ENCODE data around the gene BMP5.

BMP5 gene

GRCh38 chr6:55870181-55870813, 5.1 kb downstream of the BMP5 start:
- no peak for DNase-seq

DNA sequence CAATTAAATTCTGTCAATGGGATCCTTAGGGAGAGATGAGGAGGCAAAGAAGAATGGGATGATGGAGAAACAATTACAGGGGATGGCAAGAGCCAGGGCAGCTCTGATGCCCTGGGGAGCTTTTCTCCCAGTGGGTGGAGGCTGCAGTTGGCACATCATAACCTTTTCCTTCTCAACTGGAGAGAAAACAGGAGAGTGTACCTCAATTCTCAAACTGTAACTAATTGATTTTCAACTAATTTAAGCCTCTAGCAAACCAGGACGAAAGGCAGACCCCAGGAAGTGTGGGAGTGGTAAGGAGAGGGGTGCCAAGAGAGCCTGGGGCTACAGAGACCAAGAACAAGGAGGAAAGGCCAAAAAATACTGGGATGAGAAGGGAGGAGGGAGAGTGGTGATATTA, 5.7 kb downstream of the BMP5 start:
- DNase-seq: no peak

DNA sequence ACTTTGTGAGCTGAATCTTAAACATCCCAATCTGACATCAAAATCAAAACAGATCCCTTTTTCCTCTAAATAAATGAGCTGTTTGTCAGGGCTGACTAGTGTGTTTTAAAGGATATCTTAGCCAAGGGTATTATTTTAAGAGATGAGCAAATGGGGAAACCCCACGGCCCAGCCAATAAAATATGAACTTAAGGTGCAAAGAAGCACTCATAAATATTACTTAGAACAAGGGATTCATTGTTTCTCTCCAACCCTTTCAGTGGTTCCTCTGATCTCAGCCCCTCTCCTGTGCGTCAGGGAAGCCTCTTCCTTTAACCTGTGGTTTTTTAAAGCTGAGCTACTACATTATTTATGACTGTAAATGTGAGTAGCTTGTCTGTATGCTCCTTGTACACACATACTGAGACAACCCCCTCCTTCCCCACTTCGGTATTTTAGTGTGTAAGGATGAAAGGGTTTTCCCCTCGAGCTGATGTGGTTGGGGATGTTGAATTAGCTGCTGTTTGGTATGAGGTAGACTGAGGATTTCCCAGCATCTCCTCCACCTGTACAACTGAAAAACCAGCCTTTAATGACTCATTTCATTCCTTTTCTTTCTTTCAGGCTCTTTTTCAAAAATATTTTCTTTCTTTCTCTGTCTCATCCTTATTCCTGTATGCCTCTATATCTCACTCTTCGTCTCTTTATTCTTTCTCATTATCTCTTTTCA, 6.5 kb downstream of the BMP5 start:
- no peak for DNase-seq

GRCh38 chr6:55868176-55868575, 7.2 kb downstream of the BMP5 start:
- no peak for DNase-seq

GRCh38 chr6:55866128-55866527, 9.3 kb downstream of the BMP5 start:
- DNase-seq: no peak

GRCh38 chr6:55853008-55854001, 22.1 kb downstream of the BMP5 start:
- no peak for DNase-seq

DNA sequence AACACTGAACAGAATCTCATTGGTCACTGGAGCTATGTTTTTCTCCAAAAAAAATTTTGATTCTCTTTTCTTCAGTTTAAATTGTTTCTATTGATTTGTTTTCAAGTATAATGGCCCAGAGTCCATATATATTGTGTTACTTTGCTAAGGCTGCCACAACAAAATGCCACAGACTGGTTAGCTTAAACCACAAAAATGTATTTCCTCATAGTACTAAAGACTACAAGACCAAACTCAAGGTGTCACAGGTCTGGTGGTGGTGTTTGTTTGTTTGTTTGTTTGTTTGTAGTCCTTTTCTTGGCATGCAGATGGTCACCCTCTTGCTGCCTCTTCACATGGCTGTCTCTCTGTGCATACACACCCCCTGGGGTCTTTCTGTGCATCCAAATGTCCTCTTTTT, 34.0 kb downstream of the BMP5 start:
- DNase-seq: no peak

DNA sequence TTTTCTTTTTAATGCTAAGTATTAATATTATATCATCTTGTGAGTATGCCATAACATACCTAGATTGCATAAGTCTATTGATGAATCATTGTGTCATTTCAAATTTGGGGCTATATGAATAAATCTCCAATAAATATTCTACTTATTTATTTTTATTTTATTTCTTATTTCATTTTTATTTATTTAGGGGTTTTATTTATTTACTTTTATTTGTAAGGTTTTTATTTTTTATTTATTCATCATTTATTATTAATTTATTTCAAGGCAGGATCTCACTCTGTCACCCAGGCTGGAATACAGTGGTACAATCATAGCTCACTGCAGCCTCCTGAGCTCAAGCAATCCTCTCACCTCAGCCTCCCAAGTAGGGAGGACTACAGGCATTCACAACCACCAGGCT, 36.3 kb downstream of the BMP5 start:
- DNase-seq: no peak

- no peak for DNase-seq
These were observed 38.4 kb downstream of the BMP5 start for GRCh38 chr6:55836945-55837344.

- no peak for DNase-seq
These were observed 38.9 kb downstream of the BMP5 start for GRCh38 chr6:55836481-55836880.

DNA sequence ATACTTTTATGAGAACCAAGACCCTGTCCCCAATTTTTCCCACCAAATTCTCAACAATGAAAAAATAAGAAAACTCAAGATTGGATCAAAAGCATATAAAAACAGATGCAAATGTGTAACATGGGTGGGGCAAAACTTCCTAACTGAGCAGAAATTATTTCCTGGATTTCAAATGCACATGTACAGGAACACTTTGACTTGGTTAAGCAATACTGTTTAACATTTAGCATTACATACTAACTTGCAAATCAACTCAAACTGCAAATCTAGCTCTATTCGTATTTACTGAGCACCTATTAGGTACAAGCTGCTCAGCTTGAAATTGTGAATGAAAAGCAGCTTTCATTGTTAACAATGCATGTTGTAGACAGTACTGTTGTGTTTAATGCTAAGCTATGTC, 40.2 kb downstream of the BMP5 start:
- DNase-seq: no peak

DNA sequence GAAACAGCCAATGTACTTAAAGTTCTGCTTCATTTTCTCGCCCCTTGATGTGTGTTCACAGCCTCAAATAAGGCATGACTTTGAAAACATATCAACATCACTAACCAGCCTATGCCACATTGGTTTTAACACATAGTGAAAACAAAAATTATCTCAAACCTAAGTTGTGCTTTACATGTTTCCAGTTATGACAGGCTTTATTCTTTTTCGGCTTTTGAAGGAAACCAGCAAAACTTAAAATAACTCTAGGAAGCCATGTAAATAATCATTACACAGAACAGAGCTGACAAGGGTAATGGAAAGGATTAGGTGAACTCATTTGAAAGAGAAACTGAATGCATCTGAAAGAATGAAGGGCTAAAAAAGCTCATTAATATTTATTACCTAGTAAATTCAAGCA, 42.1 kb downstream of the BMP5 start:
- DNase-seq: no peak

GRCh38 chr6:55827818-55828522, 47.4 kb downstream of the BMP5 start:
- no peak for DNase-seq

GRCh38 chr6:55826941-55827340, 48.4 kb downstream of the BMP5 start:
- DNase-seq: no peak

DNA sequence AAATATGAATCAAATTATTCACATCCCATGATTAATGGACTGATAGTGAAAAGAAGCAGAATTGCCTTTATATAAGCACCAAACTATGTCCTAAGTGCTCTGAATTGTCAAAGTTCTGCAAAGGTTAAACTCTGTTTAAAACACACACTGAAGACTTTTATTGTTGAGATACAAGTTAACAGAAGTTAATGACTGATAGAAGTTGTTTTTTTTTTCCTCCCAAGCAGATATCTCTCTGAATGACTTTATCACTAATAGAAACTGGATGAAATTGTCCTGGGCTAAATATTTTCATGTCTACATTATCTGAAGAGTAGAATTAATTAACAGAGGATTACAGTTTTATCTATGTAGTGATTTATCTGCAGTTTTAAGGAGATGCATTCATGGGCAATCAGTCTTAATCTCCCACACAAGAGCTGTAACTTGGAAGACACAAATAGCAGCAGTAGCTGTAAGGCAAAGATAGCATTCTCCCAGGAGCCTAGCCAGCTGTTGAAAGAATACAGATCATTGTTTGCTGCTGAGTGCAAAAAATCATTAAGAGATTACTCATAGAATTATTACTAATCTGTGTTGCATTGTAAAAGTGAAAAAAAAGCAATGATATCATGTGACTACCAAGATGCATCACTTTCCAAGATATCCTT, 49.9 kb downstream of the BMP5 start:
- DNase-seq: no peak

- DNase-seq: no peak
These were observed 52.6 kb downstream of the BMP5 start for GRCh38 chr6:55822815-55823214.

GRCh38 chr6:55822005-55822404, 53.4 kb downstream of the BMP5 start:
- no peak for DNase-seq

GRCh38 chr6:55820696-55821095, 54.7 kb downstream of the BMP5 start:
- no peak for DNase-seq

GRCh38 chr6:55819811-55820210, 55.6 kb downstream of the BMP5 start:
- no peak for DNase-seq

DNA sequence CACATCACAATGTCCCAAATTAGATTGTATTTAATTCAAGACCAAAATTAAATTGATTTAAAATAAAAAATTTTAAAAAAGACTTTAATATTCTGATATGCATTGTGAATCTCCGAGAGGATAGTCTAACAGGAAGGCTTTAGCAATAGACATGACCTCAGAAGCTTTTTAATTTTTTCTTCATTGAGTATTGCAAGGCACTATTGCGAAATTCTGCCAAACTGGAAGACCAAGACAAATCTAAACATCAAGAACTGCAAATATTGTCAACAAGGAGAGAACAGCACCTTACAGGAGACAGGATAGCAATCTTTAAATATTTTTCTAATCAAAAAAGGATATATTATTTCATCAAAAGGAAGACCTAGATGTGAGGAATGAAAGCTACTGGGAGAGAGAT, 56.9 kb downstream of the BMP5 start:
- DNase-seq: no peak

- DNase-seq: no peak
These were observed 62.9 kb downstream of the BMP5 start for GRCh38 chr6:55812509-55812908.

GRCh38 chr6:55811074-55811473, 64.3 kb downstream of the BMP5 start:
- DNase-seq: no peak

DNA sequence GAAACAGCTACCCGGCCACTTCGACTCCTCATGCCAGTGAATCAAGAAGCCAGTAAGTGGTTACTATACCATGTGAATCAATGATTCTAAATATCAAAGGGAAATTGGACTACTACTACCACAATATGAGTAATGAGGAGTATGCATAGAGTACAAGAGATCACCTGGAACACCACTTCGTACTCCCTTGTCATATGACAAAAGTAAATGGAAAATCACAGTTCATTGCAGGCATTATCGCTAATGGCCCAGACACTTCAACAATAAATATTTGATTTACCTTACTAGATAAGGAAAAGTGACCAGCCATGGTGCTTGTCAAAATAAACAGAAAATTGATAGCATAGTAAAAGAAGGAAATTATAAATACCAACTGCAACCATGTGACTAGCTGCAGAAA, 73.1 kb downstream of the BMP5 start:
- no peak for DNase-seq

All from right forelimb (tissue), 1 donor.